Activated gamma-delta T cell treated with Interleukin-2 at 50 U/mL for 16 hours (primary cell): ENCODE results near the gene COL4A1.

Experiments used
- DNase-seq: peaks from one replicate; pipeline ENCODE4 v3.0.0-alpha.2; 2020

Gene COL4A1

GRCh38 chr13:110212529-110212928, 94.4 kb downstream of the COL4A1 start:
- no peak for DNase-seq

GRCh38 chr13:110211735-110212134, 95.2 kb downstream of the COL4A1 start:
- DNase-seq: no peak

GRCh38 chr13:110211046-110211445, 95.9 kb downstream of the COL4A1 start:
- no peak for DNase-seq

- DNase-seq: no peak
These were observed 96.4 kb downstream of the COL4A1 start for GRCh38 chr13:110210604-110210985.

- DNase-seq: no peak
These were observed 96.9 kb downstream of the COL4A1 start for GRCh38 chr13:110209950-110210603.

GRCh38 chr13:110208116-110208515, 98.8 kb downstream of the COL4A1 start:
- no peak for DNase-seq

- no peak for DNase-seq
These were observed 100.0 kb downstream of the COL4A1 start for GRCh38 chr13:110206996-110207395.

GRCh38 chr13:110206185-110206584, 100.8 kb downstream of the COL4A1 start:
- DNase-seq: no peak

GRCh38 chr13:110201114-110201513, 105.8 kb downstream of the COL4A1 start:
- DNase-seq: no peak

GRCh38 chr13:110200276-110200870, 106.6 kb downstream of the COL4A1 start:
- no peak for DNase-seq

GRCh38 chr13:110199046-110199831, 107.7 kb downstream of the COL4A1 start:
- DNase-seq: no peak

- DNase-seq: no peak
These were observed 109.5 kb downstream of the COL4A1 start for GRCh38 chr13:110197471-110197870.

GRCh38 chr13:110197026-110197425, 109.9 kb downstream of the COL4A1 start:
- DNase-seq: no peak

GRCh38 chr13:110195547-110196485, 111.1 kb downstream of the COL4A1 start:
- DNase-seq: no peak

- no peak for DNase-seq
These were observed 112.5 kb downstream of the COL4A1 start for GRCh38 chr13:110194451-110194850.

- no peak for DNase-seq
These were observed 113.5 kb downstream of the COL4A1 start for GRCh38 chr13:110193491-110193890.

GRCh38 chr13:110192472-110192871, 114.5 kb downstream of the COL4A1 start:
- DNase-seq: no peak

GRCh38 chr13:110187641-110188161, 119.3 kb downstream of the COL4A1 start:
- no peak for DNase-seq

GRCh38 chr13:110186231-110186855, 120.6 kb downstream of the COL4A1 start:
- DNase-seq: no peak

- DNase-seq: no peak
These were observed 121.3 kb downstream of the COL4A1 start for GRCh38 chr13:110185696-110186095.

GRCh38 chr13:110183910-110184309, 123.0 kb downstream of the COL4A1 start:
- no peak for DNase-seq

- no peak for DNase-seq
These were observed 124.5 kb downstream of the COL4A1 start for GRCh38 chr13:110182461-110182860.
